HG03432 (cell line): ENCODE data around the gene CFHR2.
"Not testable (repeated sequence)": the region's sequence is repeated elsewhere in the genome, so short reads cannot be mapped to it uniquely, and the experiment has no call there.

Experiments
- ATAC-seq: cut with Tn5 transposase; IDR thresholded peaks from one replicate; pipeline ENCODE4 v1.9.1; 2021; ENCODE audit warnings: mild to moderate bottlenecking, moderate library complexity; ENCODE audit not compliant: unreplicated experiment

Gene CFHR2

DNA sequence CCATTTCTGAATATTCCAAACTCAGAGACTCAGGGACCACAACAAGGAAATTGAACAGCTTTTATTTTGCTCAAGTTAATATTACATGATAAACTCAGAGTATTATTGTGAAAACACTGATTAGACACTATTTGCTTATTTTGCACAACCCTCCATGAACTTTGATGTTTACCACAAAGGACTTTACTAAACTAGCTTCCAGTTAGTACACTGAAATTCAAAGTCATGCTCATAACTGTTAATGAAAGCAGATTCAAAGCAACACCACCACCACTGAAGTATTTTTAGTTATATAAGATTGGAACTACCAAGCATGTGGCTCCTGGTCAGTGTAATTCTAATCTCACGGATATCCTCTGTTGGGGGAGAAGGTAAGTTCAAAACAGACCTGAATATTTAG, at the start of gene CFHR2:
CFHR2 (plus strand) TSS at position 171 of the 400 bp plus-strand sequence; CDS start at position 314, 143 bp downstream.
- ATAC-seq = not testable (repeated sequence)

DNA sequence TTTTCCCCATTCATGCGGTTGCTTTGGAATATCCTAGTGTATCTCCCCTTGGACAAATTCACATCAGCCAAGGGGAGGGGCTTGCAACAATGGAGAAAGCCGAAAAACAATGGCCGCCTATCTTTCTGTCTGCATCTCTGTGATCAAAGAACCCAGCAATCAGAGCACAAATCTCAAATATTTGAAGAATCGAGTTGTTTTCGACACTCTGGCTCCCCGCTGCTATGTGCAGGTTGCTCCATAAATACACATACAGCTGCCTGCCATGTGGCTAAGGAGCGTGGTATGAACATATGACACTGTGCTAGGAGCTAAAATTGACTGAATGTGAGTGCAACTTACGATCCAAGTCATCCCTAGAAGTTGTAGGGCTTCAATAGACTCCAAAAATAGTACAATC, 47.2 kb upstream of the CFHR2 start:
- ATAC-seq = no peak

DNA sequence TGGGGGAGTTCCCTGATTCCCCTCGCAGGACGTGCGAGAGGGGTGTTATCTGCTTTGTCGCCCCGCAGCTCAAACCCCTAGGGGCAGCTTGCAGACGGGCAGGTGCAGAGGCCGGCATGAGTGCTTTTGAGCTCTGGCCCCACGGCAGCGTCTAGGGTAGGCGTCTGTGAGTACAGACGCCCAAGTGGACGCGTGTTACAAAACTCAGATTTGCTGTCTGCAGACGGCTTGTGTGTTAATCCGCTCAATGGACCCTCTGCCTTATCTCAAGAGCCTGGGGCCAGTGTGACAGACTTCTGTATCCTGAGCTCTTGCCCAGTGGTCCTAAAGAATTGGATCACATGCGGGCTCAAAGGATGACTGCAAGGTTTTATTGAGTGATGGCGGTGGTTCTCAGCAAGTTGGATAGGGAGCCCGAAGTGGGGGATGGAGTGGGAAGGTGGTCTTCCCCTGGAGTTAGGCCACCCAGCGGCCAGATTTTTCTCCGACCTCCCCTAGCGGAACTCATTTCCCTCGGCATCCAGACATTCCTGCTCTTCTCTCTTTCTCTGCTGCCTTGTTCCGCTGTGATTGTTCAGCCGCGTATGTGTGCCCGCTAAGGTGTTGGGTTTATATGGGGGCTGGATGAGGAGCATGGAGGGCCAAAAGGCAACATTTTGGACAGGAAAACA, 46.2 kb upstream of the CFHR2 start:
- no peak for ATAC-seq

GRCh38 chr1:196902344-196902743, 41.2 kb upstream of the CFHR2 start:
- no peak for ATAC-seq

GRCh38 chr1:196910215-196910614, 33.3 kb upstream of the CFHR2 start:
- no peak for ATAC-seq

GRCh38 chr1:196912283-196912682, 31.3 kb upstream of the CFHR2 start:
- not testable (repeated sequence) for ATAC-seq

DNA sequence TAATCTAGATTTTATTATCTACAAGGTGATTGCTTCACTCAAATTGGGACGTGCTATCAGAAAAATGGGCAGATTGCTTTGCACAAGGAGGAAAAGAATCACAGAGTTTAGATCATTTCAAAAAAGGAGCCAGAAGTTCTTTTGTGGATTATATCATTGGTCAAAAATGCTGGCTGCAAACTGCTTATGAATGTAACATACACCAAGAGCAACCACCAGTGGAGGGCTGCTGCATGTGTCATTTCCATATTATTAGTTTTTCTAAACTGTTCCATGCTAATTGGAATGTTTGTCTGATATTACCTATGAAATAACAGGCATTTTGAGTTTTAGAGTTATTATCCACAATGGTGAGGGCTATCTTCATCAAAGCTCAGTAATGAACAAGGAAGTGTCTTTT, 16.7 kb upstream of the CFHR2 start:
- not testable (repeated sequence) for ATAC-seq

GRCh38 chr1:196932853-196933252, 10.7 kb upstream of the CFHR2 start:
- not testable (repeated sequence) for ATAC-seq

GRCh38 chr1:196933531-196934189, 9.9 kb upstream of the CFHR2 start:
- no peak for ATAC-seq

DNA sequence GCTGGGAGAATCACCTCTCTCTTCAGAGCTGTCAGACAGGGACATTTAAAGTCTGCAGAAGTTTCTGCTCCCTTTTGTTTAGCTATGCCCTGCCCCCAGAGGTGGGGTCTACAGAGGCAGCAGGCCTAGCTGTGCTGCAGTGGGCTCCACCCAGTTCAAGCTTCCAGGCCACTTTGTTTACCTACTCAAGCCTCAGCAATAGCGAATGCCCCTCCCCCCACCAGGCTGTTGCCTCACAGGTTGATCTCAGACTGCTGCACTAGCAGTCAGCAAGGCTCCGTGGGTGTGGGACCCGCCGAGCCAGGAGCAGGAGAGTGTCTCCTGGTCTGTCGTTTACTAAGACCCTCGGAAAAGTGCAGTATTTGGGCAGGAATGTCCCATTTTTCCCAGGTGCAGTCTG, 2.1 kb upstream of the CFHR2 start:
- ATAC-seq = not testable (repeated sequence)

GRCh38 chr1:196951711-196952394, 8.3 kb downstream of the CFHR2 start:
- ATAC-seq = peak; percentile 97

DNA sequence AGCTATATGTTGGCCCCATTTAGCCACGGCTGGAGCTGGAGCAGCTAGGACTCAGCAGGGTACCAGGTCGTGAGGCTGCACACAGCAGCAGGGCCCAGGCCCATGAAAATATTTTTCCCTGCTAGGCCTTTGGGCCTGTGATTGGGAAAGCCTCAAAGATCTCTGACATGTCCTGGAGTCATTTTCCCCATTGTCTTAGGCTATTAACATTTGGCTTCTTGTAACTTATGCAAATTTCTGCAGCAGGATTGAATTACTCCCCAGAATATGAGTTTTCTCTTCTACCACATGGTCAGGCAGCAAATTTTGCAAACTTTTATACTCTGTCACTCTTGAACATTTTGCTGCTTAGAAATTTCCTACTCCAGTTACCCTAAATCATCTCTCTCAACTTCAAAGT, 11.2 kb downstream of the CFHR2 start:
- no peak for ATAC-seq

DNA sequence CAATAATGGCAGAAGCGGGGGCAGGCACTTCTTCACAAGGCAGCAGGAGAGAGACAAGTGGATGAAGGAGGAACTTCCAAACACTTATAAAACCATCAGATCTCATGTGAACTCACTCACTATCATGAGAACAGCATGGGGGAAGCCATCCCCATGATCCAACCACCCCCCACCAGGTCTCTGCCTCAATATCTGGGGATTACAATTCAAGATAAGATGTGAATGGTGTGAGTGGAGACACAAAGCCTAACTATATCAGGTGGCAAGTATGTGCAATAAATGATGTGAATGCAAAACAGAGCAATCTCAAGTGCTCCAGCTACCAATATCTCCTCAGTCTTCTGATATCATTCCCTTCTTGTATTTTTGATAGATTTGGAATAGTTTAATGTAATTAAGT, 12.4 kb downstream of the CFHR2 start:
- no peak for ATAC-seq

DNA sequence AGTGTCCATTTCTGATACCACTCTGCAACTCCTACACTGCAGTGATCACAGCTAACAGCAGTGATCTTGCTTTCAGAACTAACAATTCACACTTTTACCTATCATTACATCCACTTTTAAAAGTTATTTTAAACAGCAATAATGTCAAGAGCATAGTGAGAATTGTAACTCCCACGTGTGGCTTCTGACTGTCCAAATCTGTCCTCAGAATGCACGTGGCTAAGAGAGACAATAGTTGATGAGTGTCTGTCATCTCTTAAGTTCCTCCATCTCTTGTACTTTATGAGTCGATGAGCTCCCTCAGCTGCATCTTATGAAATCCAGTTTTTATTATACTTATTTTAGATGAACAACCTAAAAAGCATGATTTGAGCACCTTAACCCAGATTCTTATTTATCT, 17.3 kb downstream of the CFHR2 start:
- ATAC-seq = peak; percentile 84

GRCh38 chr1:196970182-196970581, 26.6 kb downstream of the CFHR2 start:
- ATAC-seq = no peak

DNA sequence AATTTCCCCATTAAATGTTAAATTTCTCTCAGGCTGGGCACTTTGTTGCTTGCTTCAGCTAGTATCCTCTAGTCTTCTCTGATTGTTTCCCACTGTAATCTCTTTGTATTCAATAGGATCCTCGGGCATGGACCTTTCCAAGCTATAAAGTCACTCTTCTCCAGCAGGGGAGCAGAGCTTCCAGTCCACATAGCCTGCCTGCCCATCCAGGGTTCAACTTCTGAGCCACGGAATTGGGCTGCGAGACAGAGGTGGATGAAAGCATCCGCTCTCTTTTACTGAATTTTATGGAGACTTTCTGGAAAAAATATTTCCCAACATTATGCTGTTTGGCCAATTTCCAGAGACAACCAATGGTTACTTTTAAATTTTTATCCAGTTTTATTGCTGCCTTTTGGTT, 32.7 kb downstream of the CFHR2 start:
- ATAC-seq = no peak

DNA sequence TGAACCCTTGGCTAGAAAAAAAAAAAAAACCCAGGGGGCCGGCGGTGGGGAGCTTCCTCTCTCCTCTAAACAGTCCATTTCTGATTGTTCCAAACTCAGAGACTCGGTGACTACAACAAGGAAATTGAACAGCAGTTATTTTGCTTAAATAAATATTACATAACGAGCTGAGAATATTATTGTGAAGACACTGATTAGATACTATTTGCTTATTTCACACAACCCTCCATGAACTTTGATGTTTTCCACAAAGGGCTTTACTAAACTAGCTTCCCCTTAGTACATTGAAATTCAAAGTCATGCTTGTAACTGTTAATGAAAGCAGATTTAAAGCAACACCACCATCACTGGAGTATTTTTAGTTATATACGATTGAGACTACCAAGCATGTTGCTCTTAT, 33.7 kb downstream of the CFHR2 start, which contains the start of gene CFHR5:
CFHR5 (plus strand) TSS at position 279 of the 400 bp plus-strand sequence; CDS start at position 388, 109 bp downstream.
- no peak for ATAC-seq

GRCh38 chr1:196980859-196981258, 37.3 kb downstream of the CFHR2 start:
- ATAC-seq = no peak

DNA sequence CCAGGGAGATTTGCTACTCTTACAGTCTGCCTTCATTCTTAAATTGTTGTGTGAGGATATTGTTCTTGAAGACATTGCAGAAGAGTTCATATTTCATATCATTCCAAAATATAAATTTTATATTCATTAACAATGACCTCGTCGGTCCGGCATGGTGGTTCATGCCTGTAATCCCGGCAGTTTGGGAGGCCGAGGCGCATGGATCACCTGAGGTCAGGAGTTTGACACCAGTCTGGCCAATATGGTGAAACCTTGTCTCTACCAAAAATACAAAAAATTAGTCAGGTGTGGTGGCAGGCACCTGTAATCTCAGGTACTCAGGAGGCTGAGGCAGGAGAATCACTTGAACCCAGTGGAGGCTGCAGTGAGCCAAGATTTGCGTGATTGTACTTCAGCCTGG, 38.7 kb downstream of the CFHR2 start:
- ATAC-seq = not testable (repeated sequence)

DNA sequence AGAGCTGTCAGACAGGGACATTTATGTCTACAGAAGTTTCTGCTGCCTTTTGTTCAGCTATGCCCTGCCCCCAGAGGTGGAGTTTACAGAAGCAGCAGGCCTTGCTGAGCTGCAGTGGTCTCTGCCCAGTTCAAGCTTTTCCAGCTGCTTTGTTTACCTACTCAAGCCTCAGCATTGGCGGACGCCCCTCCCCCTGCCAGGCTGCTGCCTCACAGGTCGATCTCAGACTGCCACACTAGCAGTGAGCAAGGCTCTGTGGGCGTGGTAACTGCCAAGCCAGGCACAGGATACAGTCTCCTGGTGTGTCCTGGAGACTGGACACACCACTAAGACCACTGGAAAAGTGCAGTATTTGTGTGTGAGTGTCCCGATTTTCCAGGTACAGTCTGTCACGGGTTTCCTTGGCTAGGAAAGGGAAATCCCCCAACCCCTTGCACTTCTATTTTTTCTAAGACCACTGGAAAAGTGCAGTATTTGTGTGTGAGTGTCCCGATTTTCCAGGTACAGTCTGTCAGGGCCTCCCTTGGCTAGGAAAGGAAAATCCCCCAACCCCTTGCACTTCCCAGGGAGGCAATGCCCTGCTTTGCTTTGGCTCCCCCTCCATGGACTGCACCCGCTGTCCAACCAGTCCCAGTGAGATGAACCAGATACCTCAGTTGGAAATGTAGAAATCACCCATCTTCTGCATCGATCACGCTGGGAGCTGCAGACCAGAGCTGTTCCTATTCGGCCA, 48.5 kb downstream of the CFHR2 start:
- not testable (repeated sequence) for ATAC-seq

- no peak for ATAC-seq
These were observed 50.4 kb downstream of the CFHR2 start for GRCh38 chr1:196993916-196994315.
